ENCODE measurements around the gene AZIN2.
"Not testable (repeated sequence)": the region's sequence is repeated elsewhere in the genome, so short reads cannot be mapped to it uniquely, and the experiment has no call there.

AZIN2 gene

DNA sequence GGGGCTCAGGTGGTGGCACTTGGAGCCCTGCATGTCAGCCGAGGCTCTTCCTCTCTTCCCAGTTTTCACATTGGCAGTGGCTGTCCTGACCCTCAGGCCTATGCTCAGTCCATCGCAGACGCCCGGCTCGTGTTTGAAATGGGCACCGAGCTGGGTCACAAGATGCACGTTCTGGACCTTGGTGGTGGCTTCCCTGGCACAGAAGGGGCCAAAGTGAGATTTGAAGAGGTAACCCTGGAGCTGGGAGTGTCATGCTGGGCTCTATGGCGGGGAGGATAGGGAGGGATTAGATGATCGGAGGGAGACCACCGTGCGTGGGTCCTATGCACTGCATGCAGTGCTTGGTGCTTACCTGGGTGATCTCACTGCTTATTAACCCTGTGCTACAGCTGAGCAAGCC lies 13.5 kb downstream of the AZIN2 start:
- DNase-seq (ENCODE audit: low read depth in 1 of 2, low spot score in 1 of 2) = no peak

DNA sequence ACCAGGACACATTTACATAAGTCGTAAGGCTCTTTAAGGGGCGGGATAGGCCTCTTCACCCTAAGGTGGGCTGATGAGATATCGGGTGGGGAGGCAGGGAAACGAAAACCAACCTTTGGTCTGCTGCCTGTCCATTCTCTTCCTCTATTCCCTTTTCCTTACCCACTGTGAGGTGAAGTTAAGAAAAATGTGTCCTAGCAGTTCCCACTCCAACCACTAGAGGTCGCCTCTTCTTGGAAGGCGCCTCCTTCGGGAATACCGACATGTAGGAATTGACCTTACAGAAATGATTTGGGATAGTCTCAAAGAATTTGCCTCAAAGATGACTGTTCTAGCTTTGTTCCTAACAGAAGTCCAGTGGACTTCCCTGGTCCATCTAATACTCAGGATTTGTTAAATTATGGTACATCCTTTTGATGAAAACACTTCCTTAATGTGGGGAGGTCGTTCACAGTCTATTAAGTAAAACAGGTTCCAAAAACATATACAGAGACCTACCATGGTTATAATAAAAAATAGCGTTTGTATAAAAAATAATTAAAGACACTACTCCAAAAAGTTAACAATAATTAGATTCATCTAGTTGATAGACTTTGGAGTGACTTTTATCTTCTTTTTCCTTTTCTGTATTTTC lies 14.1 kb downstream of the AZIN2 start:
- DNase-seq (ENCODE audit: low read depth in 1 of 2, low spot score in 1 of 2) = no peak

DNA sequence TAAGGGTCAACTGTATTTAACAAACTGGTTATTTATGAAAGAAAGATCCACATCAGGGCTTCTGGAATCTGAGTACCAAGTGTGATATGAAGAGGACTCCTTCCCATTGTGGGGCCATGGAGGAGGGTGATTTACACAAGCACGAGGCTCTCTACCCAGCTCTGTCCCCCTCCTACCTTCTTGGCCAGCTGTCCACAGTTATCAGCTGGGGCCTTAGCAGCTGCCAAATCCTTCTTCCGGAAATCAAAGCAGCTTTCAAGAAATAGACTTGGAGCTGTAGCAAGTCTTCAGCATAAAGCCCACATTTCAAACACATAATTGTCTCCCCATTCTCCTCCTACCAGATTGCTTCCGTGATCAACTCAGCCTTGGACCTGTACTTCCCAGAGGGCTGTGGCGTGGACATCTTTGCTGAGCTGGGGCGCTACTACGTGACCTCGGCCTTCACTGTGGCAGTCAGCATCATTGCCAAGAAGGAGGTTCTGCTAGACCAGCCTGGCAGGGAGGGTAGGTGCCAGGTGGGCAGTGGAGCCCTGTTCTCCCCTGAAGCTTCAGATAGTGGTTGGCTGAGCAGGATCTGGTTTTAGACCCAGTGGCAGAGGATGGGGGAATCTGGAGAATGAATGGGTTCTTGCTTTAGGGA lies 15.5 kb downstream of the AZIN2 start:
- DNase-seq (ENCODE audit: low read depth in 1 of 2, low spot score in 1 of 2) = no peak

DNA sequence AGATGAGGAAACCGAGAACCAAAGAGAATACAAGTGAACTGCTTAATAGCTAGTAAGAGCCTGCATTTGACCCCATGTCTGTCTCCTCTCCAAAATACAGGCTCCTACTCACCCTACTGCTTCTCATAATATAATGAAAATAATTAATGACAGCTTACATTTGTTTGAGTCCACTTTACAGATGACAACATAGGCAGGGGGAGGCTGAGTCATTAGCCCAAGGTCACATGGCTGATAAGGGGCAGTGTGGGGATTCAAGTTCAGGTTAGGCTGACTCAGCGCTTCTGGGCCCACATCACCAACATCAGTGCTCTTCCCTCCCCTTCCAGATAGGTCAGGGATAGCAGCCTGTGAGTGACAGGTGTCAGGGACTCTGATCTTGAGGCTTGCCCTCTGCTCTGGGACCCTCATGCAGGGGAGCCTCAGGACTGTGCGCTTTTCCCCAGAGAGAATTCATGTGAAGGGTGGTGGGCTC lies 16.2 kb downstream of the AZIN2 start:
- no peak for DNase-seq (ENCODE audit: low read depth in 1 of 2, low spot score in 1 of 2)

DNA sequence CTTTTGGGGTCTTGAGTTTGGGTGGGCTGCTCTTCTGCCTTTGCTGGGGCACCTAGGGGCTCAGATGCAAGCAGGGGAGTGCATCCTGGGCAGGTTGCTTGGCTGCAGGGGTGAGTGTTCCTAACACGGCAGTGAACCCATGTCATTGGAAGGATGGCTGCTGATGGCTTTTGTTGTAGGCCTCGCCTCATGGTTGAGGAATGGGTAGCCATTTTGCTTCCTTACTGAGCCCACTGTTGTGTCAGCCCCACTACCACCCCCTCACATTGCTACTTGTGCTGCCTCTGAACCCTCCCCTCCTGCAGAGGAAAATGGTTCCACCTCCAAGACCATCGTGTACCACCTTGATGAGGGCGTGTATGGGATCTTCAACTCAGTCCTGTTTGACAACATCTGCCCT lies 16.8 kb downstream of the AZIN2 start:
- DNase-seq (ENCODE audit: low read depth in 1 of 2, low spot score in 1 of 2) = no peak

DNA sequence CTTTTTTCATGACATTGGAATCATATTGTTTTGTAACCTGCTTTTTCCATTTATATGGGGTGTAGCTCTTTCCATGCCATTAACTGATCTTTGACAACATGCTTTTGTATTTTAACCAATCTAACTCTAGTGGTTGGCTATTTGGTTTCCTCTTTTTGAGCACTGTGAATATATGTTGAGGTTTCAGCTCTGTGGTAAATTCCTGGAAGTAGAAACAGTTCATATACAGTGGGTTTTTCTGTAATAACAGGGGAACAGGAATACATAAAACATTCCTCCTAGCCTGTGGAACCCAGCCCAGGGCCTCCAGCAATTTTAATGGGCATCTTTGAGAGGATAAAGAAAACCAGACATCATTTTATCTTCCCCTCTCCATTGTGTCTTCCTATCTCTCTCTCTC lies 17.4 kb downstream of the AZIN2 start:
- DNase-seq (ENCODE audit: low read depth in 1 of 2, low spot score in 1 of 2) = no peak

DNA sequence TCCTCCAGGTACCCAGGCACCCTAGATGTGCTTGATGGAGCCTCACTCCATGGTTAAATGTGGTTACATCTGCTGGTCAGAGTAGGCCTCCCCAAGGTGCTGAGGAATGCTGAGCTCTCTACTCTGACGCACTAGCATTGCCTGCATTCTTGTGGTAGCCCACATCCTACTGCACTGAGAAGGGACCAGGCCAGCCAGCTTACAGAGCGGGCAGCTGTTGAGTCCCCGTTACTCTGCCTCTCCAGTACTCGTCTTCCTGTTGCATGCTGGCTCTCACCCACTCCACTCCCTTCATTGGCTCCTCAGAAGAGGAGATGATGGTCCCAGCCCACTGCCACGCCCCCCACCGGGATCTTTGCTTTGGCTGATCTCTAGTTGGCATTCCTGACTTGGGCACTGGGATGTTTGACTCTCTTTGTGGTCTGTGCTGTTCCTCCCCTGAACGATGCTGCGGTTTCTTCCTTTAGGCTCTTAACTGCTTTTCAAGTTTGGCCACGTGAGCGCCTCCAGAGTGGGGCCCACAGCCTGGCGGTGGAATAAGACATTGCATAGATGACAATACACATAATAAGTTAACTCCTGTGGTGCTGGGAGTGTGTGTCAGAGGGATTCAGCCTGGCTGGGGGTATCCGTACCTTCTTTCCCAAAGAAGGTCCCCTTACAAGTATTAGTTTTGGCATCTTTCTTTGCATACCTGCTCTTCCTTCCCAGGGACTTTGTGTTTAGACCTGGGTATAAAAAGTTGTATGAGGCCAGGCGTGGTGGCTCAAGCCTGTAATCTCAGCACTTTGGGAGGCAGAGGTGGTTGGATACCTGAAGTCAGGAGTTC lies 18.6 kb downstream of the AZIN2 start:
- peak; percentile 35 to 46 for DNase-seq (ENCODE audit: low read depth in 1 of 2, low spot score in 1 of 2)

DNA sequence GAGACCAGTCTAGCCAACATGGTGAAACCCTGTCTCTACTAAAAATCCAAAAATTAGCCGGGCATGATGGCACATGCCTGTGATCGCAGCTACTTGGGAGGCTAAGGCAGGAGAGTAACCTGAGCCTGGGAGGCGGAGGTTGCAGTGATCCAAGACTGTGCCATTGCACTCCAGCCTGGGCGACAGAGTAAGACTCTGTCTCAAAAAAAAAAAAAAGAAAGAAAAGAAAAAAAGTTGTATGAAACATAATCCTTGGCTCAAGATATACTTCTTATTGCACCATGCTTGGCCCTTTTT lies 19.1 kb downstream of the AZIN2 start:
- not testable (repeated sequence) for DNase-seq (ENCODE audit: low read depth in 1 of 2, low spot score in 1 of 2)

DNA sequence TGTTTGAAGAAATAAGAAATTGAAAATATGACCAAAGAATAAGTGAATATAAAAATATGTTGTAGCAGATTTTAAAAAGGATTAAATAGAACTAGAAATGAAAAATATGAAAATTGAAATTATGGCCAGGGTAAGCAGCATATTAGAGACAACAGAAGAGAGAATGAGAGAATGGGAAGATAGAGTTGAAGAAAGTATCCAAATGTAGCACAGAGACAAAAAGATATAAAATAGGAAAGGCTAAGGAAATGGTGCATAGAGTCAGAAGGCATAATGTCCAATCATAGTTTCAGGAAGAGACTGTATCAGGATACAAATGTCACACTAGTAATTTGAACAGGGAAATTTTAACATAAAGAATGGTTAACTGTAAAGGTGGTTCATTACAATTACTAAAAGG lies 29.5 kb downstream of the AZIN2 start:
- no peak for DNase-seq (ENCODE audit: low read depth in 1 of 2, low spot score in 1 of 2)

DNA sequence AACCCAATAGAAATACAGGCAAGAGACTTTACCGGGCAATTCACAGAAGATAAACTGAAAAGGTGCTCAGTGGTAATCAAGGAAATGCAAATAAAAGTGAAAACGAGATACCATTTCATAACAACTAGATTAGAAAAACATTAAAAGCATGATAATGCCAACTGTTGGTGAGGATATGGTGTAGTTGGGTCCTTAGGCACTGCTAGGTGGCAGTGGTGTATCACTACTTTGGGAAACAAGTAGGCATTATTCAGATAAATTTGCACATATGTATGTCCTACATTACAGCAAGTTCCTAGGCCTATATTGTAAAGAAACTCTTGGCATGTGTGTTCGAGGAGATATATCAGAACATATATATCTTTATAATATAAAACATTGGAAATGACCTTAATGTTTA lies 31.0 kb downstream of the AZIN2 start:
- no peak for DNase-seq (ENCODE audit: low read depth in 1 of 2, low spot score in 1 of 2)

DNA sequence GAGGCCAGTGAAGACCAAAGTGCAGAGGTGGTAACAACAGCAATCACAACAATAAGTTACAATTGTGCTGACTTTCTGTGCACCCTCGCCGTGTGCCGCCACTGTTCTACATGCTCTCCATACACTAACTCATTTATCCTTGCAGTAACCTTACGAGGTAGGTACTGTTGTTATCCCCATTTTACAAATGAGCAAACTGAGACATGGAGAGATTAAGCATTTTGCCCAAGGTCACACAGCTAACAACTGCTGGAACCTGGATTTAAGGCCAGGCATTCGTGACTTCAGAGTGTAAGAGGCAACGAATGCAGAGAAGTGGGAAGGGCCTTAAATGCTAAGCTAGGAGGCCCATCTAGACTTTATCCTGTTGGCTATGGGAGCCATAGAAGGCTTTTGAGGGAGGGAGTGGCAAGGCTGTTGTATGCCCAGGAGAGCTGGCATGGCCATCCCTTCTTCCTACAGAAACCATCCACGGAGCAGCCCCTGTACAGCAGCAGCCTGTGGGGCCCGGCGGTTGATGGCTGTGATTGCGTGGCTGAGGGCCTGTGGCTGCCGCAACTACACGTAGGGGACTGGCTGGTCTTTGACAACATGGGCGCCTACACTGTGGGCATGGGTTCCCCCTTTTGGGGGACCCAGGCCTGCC lies 36.6 kb downstream of the AZIN2 start:
- DNase-seq (ENCODE audit: low read depth in 1 of 2, low spot score in 1 of 2) = no peak

DNA sequence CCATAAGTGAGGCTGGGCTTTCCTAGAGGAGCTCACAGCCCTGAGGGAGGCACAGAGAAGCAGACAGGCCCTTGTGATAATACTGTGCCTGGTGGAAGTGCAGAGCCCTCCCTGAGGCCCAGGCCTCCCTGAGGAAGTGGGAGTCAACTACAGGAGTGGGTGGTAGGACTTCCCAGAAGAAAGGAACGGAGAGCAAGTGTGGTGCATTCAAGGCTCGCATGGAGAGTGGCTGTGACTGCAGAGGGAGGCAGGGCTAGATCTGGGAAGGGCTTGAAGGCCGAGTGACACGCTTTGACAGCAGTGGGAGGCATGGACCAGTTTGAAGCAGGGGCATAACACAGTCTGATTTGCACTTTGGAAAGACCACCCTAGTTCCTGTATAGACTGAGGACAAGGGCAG lies 37.3 kb downstream of the AZIN2 start:
- DNase-seq (ENCODE audit: low read depth in 1 of 2, low spot score in 1 of 2) = no peak

DNA sequence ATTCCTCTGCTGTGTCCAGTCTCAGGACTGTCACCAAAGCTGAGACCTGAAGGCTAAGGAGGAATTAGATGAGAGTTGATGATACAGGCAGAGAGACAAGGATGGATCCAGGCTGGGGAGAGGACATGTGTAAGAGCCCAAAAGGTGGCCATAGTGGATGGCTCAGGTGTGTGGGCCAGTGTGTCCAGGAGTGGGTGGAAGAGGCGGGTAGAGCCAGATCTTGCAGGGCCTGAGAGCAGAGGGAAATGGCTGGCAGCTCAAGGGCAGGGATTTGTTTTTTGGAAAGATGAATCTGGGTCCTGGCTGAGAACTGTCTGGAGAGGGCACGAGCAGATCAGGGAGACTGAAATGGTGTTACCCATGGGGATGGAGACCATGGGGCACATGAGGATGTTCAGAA lies 38.1 kb downstream of the AZIN2 start:
- DNase-seq (ENCODE audit: low read depth in 1 of 2, low spot score in 1 of 2) = no peak

DNA sequence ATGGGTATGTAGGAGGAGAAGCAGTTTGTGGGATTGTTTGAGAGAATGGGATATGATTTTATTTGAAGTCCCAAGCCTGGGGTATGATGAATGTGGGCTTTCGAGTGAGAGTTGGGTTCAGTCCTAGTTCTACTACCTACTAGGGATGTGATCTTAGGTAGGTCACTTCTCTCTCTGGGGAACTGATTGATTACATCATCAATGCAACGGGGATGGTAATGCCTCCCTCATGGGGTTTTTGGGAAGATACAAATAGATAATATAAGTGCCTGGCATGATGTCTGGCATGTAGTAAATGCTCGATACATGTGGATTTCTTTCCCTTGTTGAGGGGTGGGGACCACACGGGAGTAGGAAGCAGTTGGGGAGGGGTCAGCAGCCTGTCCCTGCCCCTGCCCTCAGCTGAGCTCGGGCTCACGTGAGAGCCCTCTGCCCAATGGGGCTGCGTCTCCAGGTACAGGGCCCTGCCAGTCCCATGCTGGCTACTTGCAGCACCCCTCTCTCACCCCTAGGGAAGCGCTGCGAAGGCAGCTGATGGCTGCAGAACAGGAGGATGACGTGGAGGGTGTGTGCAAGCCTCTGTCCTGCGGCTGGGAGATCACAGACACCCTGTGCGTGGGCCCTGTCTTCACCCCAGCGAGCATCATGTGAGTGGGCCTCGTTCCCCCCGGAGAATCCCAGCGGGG lies 38.7 kb downstream of the AZIN2 start:
- DNase-seq (ENCODE audit: low read depth in 1 of 2, low spot score in 1 of 2) = no peak

DNA sequence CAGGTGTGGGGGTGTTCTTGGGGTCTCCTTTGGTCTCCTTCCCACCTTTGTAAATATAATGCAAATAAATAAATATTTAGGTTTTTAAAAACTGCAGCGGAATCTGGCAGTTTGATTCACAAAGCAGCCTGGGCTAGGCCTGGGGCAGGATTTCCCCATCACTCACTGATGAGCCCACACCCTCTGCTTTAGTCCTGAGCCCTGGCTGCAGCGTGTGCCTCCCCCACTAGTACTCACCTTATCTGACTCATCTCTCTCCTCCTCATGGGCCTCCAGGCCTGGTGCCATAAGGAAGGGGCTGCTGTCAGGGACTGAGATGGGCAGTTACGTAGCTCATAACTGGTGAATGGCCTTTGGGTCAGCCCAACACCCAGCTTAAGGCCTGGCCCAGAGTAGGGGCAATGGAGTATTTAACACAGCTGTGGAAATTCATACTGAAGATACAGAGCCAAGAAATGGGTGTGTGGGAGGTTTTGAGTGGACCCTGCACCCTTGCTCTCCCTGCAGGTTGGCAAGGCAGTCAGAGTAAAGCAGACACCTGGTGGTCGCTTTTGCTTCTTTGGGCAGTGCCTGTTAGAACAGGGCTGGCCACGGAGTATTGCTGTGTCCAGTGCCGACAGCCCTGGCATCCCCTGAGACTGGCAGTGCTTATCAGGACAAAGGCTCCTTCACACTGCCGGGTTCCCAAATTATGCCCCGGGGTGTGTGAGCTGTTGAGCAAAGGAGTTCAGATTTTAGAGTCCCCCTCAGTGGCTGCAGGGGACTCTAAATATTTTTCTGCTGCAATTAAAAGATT lies 39.7 kb downstream of the AZIN2 start:
- DNase-seq (ENCODE audit: low read depth in 1 of 2, low spot score in 1 of 2) = no peak

DNA sequence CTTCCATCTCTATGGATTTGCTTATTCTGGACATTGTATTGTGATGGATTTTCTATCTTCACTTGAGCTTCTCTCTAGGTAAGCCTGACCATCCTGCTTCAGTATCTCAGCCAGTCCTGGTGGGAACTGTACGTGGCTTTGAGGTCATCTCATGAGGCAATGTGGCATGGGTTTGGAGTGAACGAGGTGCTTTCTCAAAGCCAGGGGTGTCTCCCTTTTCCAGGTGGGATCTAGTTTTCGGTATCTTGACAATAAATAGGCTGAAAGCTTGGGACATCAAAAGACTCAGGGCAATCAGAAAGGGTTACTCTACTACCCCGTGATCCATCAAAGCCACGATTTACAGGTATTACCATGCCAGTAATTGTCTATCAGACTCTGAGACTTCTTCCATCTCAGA lies 40.8 kb downstream of the AZIN2 start:
- no peak for DNase-seq (ENCODE audit: low read depth in 1 of 2, low spot score in 1 of 2)

DNA sequence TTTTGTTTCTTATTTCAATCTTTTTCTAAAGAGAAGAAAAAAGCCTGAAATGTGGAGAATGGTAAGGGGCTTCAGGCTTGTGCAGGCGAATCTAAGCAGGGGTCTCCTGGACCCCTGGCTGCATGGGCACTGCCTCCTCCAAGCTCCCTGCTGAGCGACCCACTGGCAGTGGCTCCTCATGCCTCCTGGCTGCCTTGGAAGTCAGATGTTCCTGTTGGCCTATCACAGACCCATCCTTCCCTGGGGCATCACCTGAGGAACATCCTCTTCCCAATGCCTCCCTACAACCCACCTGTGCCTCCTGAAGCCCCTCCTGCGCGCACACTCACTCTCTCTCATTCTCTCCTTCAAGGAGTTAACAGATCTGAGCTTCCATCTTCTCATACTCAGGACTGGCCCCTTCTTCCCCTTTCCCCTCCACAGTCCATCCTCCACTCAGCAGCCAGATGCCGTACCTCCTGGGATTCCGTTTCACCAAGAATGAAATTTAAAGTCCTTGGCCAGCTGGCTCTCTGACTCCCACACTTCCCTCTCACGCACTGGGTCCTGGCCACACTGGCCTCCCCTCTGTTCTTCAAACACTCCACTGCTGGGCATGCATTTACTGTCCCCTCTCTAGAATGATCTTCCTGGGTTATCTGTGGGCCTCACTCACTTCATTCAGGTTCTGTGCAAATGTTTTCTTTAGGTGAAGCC lies 41.7 kb downstream of the AZIN2 start:
- no peak for DNase-seq (ENCODE audit: low read depth in 1 of 2, low spot score in 1 of 2)

DNA sequence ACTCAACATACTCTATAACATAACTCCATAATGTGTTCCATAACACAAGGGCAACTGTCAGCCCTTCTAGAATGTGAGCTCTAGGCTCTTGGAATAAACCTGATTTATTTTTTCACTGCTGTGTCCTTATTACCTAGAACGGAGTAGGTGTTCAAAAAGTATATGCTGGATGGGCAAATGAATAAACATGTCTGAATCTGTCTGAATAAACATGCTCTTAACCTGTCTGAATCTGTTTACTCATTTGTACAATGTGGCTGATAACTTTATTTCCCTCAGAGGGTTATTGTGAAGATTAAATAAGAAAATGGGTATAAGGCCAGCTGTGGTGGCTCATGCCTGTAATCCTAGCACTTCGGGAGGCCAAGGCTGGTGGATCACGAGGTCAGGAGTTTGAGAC lies 42.3 kb downstream of the AZIN2 start:
- DNase-seq (ENCODE audit: low read depth in 1 of 2, low spot score in 1 of 2) = no peak

DNA sequence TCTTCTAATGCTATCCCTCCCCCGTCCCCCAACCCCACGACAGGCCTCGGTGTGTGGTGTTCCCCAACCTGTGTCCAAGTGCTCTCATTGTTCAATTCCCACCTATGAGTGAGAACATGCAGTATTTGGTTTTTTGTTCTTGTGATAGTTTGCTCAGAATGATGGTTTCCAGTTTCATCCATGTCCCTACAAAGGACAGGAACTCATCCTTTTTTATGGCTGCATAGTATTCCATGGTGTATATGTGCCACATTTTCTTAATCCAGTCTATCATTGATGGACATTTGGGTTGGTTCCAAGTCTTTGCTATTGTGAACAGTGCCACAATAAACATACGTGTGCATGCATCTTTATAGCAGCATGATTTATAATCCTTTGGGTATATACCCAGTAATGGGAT lies 43.7 kb downstream of the AZIN2 start:
- DNase-seq (ENCODE audit: low read depth in 1 of 2, low spot score in 1 of 2) = not testable (repeated sequence)

DNA sequence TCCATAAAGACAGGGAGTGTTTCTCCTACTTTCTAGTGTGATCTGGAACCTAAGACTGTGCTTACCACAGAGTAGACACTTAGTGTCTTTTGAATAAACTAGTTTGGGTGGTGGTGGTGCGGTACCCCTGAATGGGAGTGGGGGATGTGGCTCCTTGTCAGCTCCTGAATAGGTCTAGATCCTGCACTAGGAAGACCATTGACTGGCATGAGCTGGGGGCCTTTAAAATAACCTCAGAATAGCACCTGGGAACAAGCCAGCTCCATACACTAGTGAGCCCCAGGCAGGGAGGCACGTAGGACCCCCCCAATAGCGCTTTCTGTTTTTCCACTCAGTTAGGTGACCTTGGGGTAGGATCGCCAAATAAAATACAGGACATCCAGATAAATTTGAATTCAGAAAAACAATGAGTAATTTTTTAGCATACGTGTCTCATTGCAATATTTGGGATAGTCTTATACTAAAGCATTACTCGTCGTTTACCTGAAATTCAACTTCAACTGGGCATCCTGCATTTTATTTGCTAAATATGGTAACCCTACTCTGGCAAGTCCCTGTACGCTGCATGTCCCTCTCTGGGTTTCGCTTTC lies 45.6 kb downstream of the AZIN2 start:
- no peak for DNase-seq (ENCODE audit: low read depth in 1 of 2, low spot score in 1 of 2)

All from activated T-helper 1 cell treated with anti-CD3 and anti-CD28 coated beads, Interleukin-2, amount 50 U/mL, for 16 hours (primary cell).